A673 (cell line): ENCODE measurements around the gene SCGB1C1.

Source experiments
- EZH2 ChIP-seq: fragments of 200-600 bp; sonication (generic); IDR thresholded peaks from 2 replicates; pipeline ENCODE4 v1.6.1; 2017; ENCODE audit warnings: borderline replicate concordance, low read depth, mild to moderate bottlenecking, mixed read lengths, antibody characterized with exemption, low read length; ENCODE audit not compliant: poor library complexity, severe bottlenecking
- TF ChIP-seq, protein P1 (sequence below): fragments of 300-800, 200-600 bp; sonication (generic); conservative IDR thresholded peaks from 2 replicates; pipeline ENCODE4 v1.5.1; 2017; ENCODE audit warnings: low read depth, mild to moderate bottlenecking, antibody characterized with exemption, low read length, moderate library complexity, mixed read lengths

DNA sequence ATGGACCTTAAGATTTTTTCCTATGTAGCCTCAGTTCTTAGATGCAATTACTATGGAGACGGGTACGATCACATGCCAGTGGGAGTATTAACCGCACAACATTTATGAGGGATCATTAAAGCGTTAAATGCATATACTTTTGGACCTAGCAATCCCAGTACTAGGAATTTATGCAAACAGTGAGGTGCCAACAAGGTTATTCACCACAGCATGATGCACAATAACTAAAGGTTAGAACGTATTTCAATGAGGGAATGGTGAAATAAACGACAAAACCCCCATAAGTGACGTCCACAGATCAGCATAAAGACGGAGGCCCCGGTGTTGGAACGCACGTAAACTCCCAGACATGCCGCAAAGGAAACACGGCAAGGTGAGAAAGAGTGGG lies 42.7 kb downstream of the SCGB1C1 start:
- no peak for TF ChIP-seq EZH2
- TF ChIP-seq, protein P1, sequence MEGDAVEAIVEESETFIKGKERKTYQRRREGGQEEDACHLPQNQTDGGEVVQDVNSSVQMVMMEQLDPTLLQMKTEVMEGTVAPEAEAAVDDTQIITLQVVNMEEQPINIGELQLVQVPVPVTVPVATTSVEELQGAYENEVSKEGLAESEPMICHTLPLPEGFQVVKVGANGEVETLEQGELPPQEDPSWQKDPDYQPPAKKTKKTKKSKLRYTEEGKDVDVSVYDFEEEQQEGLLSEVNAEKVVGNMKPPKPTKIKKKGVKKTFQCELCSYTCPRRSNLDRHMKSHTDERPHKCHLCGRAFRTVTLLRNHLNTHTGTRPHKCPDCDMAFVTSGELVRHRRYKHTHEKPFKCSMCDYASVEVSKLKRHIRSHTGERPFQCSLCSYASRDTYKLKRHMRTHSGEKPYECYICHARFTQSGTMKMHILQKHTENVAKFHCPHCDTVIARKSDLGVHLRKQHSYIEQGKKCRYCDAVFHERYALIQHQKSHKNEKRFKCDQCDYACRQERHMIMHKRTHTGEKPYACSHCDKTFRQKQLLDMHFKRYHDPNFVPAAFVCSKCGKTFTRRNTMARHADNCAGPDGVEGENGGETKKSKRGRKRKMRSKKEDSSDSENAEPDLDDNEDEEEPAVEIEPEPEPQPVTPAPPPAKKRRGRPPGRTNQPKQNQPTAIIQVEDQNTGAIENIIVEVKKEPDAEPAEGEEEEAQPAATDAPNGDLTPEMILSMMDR = no peak
